GM19468 (cell line): ENCODE measurements around the gene UTP11.

ENCODE experiments used
- ATAC-seq: cut with Tn5 transposase; IDR thresholded peaks from one replicate; pipeline ENCODE4 v1.9.1; 2021; ENCODE audit warnings: mild to moderate bottlenecking, moderate library complexity, moderate number of reproducible peaks; ENCODE audit not compliant: unreplicated experiment; ENCODE audit errors: extremely low read depth

UTP11 gene

DNA sequence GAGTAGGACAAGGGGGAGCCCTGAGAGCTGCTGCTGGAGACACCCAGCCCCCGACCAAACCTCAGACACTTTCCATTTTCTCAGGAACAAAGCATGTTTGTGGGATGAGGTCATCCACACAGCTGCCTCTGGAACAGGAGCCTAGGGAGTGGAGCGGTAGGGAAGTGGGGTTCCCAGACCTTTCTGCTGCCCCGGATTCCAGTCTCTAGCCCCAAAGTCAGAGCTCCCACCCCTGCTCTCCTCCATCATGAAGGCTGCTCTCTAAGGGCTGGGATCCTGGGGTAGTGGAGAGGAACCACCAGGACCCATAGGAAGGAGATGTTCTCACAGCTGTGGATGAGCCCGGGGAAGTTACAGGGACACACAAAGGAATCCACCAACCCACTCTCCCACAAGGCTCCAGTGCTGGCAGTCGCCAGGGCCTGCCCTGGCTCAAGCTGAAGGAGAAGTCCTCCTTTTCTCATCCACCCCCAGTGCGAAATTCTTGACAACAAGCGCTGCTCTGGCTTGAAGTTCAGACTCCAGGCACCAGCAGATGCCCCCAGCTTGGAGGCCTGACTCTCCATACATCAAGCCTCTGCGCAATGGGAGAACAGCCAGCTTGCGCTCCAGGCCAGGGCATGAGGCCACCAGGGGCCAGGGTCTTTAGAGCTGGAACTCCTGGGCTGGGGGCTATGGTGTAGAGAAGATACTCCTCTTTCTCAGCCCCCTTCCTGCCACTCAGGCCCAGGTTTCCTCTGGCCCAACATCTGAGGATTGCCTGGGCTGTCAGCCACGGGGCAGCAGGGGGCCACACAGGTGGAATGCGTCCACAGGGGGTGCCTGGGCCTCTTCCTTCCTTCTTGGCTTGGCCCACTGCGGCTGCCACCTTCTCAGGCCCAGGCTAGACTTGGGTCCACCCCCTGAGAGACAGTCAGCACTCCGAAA, 11.7 kb upstream of the UTP11 start:
- no peak for ATAC-seq

DNA sequence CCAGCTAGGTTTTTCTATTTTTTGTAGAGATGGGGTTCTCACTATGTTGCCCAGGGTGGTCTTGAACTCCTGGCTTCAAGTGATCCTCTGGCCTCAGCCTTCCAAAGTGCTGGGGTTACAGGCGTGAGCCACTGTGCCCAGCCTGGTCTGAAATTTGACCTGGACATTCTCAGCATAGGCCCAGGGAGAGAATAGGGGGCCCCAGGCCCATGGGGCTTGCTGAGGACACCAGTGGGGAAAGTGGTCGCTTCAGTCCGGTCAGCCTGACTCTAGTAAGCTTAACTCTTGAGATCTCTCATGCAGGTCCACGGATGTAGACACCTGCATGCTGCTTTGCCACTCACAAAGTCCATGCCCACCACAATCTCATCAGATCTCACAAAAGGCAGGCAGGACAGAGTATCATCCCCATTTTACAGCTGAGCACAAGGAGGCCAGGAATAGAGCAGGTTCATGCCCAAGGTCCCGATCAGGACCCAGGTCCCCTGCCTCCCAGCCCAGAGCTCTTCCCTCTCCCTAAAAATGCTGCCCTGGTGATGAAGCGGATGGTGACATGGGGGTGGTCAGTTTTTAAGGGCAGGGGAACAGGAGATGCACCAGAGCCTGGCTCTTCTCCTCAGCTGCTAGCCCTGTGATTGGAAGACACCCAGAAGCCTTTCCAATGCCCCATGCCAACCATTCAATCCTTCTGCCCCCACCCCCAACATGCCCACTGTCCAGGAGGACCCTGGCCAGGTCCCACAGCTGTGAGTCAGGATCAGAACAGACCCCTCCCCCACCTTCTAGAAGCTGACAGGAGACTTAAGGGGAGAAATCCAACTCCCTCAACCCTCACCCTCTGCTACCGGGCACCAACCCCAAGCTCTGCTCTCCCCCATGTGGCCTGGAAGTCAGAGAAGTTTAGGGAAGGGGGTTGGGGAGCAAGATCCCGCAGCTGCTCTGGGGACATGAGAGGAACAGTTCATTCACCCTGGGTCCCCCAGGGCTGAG, 9.0 kb upstream of the UTP11 start:
- no peak for ATAC-seq

DNA sequence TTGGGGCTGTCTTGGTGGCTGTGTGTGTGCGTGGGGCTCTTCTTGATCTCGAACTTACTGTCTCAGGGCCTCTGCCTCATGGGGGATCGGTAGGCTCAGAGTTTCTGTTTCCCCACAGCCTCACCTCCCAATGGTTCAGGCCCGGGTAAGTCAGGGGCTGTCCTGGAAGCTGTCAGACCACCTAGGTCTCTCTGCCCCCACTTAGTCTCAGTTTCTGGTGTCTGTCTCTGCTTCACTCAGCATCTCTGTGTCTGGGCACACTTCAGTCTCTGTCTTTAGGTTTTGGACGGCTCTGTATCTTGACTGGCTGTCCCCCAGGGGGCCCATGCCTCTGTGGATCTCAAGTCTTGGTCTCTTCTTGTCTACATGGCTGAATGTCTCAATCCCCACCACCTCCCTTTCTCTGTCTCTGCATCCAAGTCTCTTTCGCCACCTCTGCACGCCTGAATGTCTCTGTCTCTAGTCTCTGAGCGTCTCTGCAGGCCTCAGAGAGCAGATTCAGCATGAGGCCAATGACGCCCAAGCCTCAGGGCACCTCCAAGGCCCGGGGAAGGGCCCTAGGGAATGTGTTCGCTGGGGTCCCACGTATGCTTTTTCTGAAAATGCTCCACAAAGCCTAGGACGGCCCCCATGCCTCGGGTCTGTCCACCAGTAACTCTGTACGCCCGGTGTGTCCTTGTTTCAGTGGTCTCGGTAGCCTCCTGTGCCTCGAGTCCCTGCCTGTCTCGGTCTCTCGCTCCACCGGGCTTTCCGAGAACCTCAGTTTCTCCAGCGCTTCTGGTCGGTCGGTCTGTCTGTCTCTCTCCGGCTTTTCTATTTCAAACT, 8.0 kb upstream of the UTP11 start:
- no peak for ATAC-seq

DNA sequence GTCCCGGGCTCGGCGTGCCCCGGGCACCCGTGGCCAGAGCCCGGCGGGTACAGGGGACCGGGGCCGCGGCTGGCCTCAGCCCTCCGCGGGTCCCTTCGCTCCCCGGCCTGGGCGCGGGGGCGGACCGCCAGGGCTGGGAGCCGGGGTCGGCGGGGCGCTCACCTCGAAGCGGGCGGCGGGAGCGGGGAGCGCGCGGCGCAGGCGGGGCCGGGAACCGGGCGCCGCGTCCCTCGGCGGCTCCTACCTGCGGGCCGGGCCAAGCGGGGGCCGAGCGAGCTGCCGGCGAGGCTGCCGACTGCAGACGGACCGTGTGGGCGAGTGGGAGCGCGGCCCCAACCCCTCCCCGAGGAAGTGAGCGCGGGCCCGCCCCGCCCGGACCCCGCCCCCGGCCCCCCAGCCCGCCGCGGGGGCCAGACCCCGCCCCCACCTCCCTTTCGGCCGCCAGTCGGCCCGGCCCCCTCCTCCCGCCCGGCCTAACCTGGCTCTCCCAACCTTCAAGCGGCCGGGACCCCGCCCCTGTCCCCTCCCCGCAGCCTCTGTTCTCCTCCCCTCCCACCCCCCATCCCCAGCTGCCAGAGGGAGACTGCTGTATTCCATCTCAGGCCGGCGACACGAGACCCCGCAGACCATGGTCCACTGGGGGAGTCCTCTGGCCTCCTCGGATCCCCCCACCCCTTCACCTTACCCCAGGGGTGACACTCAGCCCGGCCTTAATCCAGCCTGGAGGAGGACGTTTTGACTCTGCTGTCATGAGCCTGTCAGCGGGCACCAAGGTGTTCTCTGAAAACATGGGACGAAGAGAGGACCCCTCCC, 7.1 kb upstream of the UTP11 start, which contains the start of gene FHL3:
Gene FHL3 (minus strand): TSS at position 320 of the 813 bp plus-strand sequence. CDS start 6,102 bp downstream, outside the sequence.
- no peak for ATAC-seq

DNA sequence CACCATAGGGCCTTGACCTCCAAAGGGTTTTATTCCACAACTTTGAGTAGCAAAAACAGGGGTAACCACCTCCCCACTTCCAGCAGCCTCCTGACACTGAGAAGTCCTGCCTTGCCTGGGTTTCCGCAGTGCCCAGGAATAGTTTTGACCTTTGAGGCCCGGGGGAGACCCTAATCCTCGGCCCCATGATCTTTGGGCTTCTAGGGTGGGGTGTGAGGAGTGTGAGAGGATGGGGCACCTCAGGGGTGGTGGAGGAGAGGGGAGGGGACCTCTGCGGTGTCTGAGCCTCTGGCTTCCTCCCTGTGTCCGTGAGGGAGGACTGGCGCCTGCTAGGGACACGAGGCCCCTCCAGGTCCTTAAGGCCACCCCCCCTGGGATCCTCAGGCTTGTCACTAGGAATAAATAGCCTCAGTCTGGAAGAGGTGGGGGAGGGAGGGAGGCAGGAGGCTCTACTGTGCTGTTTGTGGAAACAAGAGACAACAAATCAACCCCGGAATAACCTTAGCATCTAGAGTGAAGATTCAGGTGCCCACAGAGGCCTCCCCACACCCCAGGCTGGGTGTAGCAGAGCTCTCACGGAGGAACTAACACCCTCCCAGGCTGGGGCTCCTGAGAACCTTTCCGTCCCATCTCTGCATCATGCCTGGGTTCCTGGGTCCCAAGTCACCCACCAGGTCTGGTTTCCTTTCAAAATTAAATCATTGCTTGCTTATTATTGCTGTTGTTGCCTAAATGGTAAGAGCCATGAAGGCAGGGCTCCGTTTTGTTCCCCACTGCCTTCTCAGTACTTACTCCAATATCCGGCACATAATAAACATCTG, 6.3 kb upstream of the UTP11 start:
- no peak for ATAC-seq

DNA sequence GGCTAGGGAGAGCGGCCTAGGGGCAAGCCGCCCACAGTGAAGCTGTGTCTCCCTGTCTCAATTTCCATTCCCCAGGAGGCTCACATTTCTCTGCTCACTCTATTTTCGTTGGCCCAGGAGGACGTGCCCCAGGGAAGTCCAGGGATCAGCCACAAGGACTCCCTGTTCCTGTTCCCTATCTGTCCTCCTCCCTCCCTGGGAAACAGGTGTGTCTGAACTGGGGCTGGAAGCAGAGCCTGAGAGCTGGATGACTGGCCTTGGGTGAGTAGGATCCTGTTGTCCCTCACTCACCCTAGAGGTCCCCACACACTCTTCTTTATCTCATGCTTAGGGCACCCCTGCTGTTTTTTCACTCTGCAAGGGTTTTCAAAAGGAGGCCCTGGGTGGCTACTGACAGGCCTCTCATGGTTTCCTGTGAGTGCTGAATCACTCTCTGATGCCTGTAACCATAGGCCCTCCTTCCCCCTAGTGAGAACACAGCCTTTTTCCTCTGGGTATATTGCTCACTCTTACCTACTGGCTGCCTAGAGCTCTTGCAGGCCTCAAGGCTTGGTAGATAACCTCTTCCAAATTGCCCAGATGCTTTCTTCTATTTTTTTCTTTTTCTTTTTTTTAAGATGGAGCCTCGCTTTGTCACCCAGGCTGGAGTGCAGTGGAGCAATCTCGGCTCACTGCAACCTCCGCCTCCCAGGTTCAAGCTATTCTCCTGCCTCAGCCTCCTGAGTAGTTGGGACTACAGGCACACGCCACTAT, 3.3 kb upstream of the UTP11 start:
- no peak for ATAC-seq

DNA sequence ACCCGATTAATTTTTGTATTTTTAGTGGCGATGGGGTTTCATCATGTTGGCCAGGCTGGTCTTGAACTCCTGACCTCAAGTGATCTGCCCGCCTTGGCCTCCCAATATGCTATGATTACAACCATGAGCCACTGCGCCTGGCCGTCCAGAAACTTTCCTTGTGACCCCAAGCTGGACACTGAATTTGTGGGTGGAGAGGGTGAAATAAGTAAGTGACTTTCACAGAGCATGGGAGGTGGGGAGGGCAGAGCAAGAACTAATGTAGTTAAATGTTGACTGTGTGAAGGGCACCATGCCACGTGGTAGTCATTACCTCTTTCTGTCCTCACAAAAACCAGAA, 2.7 kb upstream of the UTP11 start:
- ATAC-seq: no peak

DNA sequence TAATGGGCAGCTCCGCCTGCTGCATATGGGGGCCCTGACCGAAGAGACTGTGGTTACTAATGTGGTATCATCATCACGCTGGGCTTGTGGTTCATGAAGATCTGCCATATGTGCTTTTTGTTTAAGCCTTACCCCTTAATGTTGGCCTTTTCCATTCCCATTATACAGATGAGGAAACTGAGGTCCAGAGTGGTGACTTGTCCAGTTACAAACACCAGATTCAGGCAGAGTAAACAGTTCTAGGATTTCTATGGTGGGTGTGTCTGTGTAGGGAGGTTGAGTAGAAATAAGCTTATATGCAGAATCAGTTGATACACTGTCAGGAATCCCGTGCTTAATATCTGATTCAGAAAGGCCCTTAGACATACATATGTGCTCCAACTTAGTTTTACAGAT, 691 bp downstream of the UTP11 start:
- no peak for ATAC-seq

DNA sequence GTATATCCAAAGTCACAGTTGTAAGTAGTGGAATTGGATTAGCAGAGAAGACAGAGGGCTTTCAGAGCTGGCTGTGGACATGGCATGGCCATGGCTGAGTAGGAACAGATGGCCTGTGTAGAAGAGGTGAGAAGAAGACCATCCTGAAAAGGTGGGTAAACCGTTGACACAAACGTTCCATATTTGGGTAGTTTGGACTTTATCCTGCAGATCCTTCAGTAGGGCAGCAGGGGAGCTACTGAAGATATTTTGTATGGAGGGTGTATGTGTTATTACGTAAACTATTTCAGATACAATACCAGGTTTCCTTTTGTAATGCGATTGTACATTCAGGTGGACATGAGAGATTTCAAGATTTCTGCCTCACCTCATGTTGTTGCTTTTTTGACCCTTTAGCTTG, 1.6 kb downstream of the UTP11 start:
- ATAC-seq: no peak

DNA sequence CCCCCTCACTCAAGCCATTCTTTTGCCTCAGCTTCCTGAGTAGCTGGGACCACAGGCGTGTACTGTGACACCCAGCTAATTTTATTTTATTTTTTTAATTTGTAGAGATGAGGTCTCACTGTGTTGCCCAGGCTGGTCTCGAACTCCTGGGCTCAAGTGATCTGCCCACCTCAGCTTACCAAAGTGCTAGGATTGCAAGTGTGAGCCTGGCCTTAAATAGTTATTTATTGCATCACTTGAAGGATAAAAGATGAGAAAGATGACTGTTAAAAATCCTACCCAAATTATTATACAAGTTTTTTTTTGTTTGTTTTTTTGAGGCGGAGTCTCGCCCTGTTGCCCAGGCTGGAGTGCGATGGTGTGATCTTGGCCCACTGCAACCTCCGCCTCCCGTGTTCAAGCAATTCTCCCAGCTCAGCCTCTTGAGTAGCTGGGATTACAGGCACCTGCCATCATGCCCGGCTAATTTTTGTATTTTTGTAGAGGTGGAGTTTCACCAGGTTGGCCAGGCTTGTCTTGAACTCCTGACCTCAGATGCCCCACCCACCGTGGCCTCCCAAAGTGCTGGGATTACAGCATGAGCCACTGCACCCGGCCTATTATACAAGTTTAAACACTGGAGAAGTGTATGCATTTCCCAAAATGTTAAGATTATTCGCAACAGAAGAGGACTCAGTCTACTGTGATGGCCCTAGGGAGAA, 2.3 kb downstream of the UTP11 start:
- no peak for ATAC-seq

DNA sequence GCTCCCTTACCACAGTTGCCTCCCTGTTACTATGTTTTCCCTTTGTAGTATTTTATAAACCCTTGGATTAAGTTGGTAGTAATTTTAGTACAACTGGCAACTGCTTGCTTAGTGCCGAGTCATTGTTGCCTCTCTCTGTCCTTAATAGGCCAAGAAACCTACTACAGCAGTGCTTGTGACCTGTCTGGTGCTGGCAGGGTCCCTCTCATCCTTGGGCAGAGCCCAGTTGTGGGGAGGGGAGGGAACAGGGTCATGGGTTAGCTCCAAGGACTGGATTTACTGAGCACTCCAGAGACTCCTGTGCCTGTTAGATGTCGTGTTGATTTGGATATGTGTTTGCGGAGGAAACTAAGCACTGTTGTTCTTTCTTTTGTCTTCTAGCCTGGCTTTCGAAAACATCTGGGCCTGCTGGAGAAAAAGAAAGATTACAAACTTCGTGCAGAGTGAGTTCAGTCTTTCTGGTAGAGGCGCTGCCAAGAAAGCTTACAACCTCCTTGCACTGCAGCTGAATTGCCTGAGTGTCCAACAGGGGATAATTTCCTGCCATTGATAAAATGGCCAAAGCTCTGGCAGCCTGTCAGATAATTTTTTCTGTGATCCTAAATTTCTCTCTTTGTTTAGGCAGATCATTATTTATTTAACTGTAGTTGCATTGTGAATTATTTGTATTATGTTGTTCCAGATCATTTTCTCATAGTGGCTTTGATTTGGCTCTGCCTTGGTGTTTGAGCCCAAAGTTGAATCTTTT, 3.6 kb downstream of the UTP11 start:
- ATAC-seq: no peak

DNA sequence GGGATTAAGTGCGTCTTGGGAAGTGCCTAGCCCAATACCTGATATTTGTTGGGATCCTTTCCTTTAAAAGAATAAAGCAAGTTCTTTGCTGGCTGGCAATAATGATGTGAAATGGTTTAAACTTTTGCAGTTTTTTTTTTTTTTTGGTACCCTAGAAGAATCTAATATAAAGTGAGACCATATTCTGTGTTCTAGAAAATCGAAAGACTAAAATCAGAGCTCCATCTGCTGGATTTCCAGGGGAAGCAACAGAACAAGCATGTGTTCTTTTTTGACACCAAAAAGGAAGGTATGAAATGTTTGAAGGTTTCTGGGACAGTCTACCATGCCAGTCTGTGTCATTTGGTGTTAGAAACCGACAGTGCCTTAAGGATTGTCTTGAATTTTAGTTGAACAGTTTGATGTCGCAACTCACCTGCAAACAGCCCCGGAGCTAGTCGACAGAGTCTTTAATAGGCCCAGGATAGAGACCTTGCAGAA, 6.4 kb downstream of the UTP11 start:
- no peak for ATAC-seq

DNA sequence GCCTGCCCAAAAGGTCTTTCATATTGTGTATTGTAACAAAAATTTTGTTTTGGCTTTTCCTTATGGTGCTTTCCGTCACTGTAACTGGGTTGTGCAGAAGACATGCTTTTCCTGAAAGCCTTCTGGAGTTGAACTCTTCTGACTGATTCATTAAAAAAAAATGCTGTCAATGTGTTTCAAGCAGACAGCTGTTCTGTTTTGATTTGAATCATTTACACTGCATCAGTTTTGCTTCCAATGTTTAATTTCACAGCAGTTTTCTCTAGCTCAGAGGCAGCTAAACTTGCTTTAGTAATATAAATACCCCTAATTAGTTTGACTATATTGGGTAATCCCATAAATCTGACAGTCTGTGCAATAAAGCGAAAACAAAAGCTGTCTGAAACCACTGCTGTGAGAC, 7.9 kb downstream of the UTP11 start:
- ATAC-seq: no peak

DNA sequence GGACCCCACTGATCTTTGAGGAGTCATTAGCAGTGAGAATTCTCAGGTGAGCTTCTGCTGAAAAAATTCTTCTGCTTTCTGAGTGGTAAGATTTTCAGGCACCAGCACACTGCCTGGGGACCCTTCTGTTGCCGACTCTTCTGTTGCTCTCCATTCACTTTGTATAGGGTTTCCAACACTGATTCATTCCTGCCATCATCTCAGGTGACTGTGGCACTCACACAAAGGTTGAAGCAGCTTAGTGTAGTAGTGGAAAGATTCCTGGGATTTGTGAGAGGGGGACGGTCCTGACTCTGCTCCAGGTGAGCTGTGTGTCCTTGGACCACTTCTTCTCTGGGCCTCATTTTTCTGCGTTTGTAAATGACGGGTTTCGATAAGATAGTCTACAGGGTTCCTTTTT, 9.4 kb downstream of the UTP11 start:
- ATAC-seq: no peak

DNA sequence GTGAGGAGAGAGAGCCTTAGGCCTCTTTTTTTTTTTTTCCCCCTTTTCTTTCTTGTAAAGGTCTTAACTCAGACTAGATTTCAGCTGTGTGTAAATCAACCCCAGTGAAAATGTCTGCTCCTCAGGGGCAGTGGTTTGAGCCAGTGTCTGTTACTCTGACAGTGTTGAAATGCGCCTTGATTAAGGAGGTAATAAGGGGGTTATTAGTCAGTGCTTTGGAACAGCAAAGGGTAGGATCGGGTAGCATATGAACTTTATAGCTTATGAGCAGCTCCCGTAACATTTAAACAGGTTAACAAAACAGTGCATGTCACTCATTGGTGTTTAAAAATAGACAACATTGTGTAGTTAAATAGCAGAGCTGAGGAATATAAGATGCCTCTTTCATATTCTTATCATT, 10.3 kb downstream of the UTP11 start:
- no peak for ATAC-seq

DNA sequence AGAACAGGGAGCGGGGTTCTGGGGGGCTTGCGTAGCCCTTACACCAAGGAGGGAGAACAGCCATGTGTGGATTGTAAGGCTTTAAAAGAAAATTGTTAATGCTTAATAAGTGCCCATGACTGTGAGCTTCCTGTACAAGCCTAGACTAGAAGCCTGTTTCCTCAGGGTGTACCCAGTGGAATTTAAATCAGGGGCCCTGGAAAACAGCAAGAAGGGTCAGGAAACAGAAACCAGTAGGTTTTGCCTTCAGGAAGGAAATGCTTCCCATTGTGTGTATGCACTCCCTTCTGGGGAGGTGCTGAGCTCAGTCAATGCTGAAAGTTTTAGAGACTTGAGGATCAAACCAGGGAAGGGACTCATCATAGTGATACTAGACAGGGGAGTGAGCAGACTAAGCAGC, 12.7 kb downstream of the UTP11 start:
- no peak for ATAC-seq
